Measurements from ENCODE around the gene YWHAQ. TPM values are rescaled to one million over a fixed set of nuclear protein-coding genes. Genes with fewer than 3 reads are reported as not detected.

YWHAQ gene
- total RNA-seq, 1 donor from 2014 or later, result 378 TPM

DNA sequence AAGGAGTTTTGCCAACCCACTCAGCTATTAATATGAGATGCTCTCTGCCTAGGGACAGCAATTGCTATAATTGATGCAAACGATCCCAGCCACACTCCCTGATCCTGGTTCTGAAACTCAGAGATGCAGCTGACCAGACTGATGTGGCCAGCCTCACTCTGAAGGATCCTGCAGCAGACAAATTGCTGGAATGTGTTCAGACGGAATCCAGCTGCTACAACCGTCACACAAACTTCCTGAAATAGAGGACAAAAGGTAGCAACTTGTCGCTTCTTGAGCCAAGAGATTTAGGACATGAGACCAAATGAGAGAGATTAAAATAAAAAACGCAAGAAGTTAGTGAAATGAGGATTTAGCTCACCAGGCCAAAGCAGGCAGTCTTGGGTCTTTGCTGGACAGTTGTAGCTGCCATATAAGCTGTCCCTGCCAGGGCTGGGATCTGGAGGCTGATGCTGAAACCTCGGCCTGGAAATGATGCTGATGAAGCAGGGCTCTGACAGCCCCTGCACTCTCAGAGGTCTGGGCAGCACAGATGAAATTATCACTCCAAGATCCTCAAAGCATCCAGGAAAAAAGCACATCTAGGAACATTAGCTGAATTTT lies 8.3 kb upstream of the YWHAQ start:
- TF ChIP-seq, protein P1, sequence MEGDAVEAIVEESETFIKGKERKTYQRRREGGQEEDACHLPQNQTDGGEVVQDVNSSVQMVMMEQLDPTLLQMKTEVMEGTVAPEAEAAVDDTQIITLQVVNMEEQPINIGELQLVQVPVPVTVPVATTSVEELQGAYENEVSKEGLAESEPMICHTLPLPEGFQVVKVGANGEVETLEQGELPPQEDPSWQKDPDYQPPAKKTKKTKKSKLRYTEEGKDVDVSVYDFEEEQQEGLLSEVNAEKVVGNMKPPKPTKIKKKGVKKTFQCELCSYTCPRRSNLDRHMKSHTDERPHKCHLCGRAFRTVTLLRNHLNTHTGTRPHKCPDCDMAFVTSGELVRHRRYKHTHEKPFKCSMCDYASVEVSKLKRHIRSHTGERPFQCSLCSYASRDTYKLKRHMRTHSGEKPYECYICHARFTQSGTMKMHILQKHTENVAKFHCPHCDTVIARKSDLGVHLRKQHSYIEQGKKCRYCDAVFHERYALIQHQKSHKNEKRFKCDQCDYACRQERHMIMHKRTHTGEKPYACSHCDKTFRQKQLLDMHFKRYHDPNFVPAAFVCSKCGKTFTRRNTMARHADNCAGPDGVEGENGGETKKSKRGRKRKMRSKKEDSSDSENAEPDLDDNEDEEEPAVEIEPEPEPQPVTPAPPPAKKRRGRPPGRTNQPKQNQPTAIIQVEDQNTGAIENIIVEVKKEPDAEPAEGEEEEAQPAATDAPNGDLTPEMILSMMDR (IDR thresholded peaks at IDR 0.05; ENCODE audit: unreplicated experiment), result no peak

DNA sequence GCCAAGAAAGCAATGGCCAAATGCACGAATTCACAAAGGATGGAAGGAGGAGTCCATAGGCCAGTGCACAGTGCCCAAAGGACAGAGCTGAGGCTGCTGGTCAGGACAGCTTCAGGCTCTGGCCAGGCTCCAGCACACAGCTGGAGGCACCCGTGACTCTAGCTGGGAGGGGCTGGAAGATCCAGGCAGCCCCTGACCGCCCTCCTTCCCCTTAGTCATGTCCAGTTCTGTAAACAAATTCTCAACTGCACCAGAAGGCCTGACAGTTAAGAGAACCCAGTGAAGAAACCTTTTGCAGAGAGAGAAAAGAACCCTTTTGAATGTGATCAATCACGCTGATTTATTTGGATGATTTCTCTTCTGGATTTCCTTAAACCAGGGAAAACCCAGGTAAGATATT lies 7.7 kb upstream of the YWHAQ start:
- DNase-seq (ENCODE audit: low spot score, unreplicated experiment), result no peak
- H3K9me3 Mint-ChIP-seq (ENCODE audit: low read depth), result no peaks in the 10 kb centered on the region
- no peaks in the 10 kb centered on the region for H3K36me3 Mint-ChIP-seq (ENCODE audit: insufficient read depth)
- H3K27me3 Mint-ChIP-seq, result peaks cover 14% of the 10 kb centered on the region
- no peak overlapping the region for H3K27ac Mint-ChIP-seq
- H3K4me1 Mint-ChIP-seq (ENCODE audit: low read depth), result peaks cover 16% of the 10 kb centered on the region
- TF ChIP-seq, protein P1 (IDR thresholded peaks at IDR 0.05; ENCODE audit: unreplicated experiment), result no peak
- H3K4me3 Mint-ChIP-seq (ENCODE audit: low read depth), result no peak overlapping the region

More for the DNA sequence above, 8.3 kb upstream of the YWHAQ start:
- Mint-ChIP-seq H3K4me3 (ENCODE audit: low read depth) (no peak overlapping the region), H3K27me3 (peaks cover 14% of the 10 kb centered on the region), H3K9me3 (ENCODE audit: low read depth) (no peaks in the 10 kb centered on the region), H3K36me3 (ENCODE audit: insufficient read depth) (no peaks in the 10 kb centered on the region), H3K27ac (no peak overlapping the region), H3K4me1 (ENCODE audit: low read depth) (peaks cover 18% of the 10 kb centered on the region)
- no peak for DNase-seq (ENCODE audit: low spot score, unreplicated experiment)

DNA sequence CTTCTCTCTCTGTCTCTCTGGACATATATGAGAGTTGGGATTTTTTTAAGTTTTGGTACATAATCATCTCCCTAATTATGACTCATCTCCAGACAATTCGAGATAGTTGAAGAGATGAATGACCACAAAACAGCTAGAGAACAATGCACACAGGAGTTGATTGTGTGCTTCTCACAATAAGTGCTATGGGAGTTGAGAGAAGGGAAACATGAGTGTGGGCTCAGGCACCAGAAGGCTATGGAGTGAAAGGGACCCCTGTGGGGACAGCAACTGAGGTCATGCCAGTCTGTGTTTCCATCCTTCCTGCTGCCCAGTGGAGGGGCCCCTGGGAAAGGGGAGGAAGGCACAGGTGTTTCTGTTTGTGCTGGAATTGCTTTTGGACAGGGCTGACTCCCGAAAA lies 6.5 kb upstream of the YWHAQ start:
- Mint-ChIP-seq H3K27me3 (peaks cover 14% of the 10 kb centered on the region), H3K9me3 (ENCODE audit: low read depth) (no peaks in the 10 kb centered on the region), H3K4me1 (ENCODE audit: low read depth) (peaks cover 16% of the 10 kb centered on the region), H3K4me3 (ENCODE audit: low read depth) (no peak overlapping the region), H3K27ac (no peak overlapping the region), H3K36me3 (ENCODE audit: insufficient read depth) (no peaks in the 10 kb centered on the region)
- TF ChIP-seq, protein P1 (IDR thresholded peaks at IDR 0.05; ENCODE audit: unreplicated experiment), result no peak
- no peak for DNase-seq (ENCODE audit: low spot score, unreplicated experiment)

DNA sequence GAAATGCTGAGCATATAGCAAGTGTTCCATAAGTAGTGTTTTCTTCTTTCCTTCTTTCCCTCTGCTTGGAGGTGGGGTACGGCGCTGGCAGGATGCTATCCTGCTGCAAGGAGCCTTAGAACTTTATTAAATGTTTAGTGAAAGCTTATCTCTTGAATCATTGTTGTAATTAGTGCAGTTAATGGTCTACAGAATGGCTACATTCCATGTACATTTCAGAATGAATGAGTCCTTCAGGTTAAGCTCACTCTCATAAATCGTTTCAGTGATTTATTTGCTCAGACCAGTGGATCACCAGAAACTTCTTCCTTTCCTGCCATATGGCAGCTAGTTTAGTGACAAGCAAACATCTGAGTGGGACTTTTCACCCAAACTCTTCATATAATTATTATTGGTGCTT lies 3.3 kb upstream of the YWHAQ start:
- peaks cover 18% of the 10 kb centered on the region for H3K27me3 Mint-ChIP-seq
- no peak overlapping the region for H3K4me3 Mint-ChIP-seq (ENCODE audit: low read depth)
- TF ChIP-seq, protein P1 (IDR thresholded peaks at IDR 0.05; ENCODE audit: unreplicated experiment), result no peak
- H3K27ac Mint-ChIP-seq, result no peak overlapping the region
- peaks cover 23% of the 10 kb centered on the region for H3K4me1 Mint-ChIP-seq (ENCODE audit: low read depth)
- DNase-seq (ENCODE audit: low spot score, unreplicated experiment), result no peak
- peaks cover 3% of the 10 kb centered on the region for H3K36me3 Mint-ChIP-seq (ENCODE audit: insufficient read depth)
- H3K9me3 Mint-ChIP-seq (ENCODE audit: low read depth), result no peaks in the 10 kb centered on the region

DNA sequence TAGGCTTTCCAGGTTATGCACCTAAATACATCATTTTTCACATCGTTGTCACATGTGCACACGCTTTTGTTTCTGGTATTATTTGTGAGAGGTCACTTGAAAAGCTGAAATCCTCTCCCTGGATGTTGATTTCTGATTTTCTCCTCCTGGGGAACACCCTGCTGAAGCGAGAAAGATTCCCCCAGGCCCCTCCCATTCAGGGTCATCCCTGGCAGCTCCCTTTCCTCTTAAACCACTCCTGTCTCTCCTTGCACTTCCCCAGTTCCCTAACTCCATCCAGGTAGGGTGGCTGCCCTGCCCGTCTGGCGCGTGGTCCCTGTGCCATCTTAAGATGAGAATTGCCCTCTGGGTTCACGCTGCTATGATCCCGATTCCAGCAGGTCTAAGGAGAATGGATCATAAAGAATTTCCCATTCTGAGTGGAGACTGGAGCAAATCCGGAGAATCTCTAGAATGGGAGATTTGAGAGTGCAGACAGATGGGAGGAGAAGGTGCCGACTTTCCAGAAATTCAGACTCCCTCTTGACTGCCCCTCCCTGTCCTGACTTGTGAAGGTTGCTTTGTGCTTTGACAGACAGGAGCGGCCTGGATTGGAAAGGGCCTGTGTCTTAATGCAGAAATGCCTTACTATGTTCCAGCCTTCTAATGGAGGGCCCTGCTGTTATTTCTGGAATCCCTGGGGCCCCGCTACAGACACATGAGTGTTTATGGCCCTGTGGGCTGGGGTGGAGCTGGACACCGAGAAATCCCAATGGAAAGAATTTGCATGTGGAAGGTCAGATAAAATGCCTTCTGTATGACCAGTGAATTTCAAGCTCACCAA lies 1.3 kb upstream of the YWHAQ start:
- TF ChIP-seq, protein P1 (IDR thresholded peaks at IDR 0.05; ENCODE audit: unreplicated experiment), result no peak
- Mint-ChIP-seq H3K4me3 (ENCODE audit: low read depth) (peak overlapping the region; percentile 77), H3K27ac (no peak overlapping the region), H3K36me3 (ENCODE audit: insufficient read depth) (peaks cover 17% of the 10 kb centered on the region), H3K27me3 (peaks cover 18% of the 10 kb centered on the region), H3K4me1 (ENCODE audit: low read depth) (peaks cover 32% of the 10 kb centered on the region), H3K9me3 (ENCODE audit: low read depth) (no peaks in the 10 kb centered on the region)
- no peak for DNase-seq (ENCODE audit: low spot score, unreplicated experiment)

Data from progenitor cell of endocrine pancreas (in vitro differentiated cells).